Measurements from ENCODE around the gene MTA1. TPM values are rescaled to one million over a fixed set of nuclear protein-coding genes. Genes with fewer than 3 reads are reported as not detected.

Gene MTA1
- total and polyA plus RNA-seq, 11 donors: 71.8 to 191 (median 109) TPM

- Histone ChIP-seq H3K9me3 (peaks cover 0 to 19% (median 0%) of the 10 kb centered on the region in 12 donors), H3K36me3 (peaks cover 0 to 7% (median 0%) of the 10 kb centered on the region in 9 donors), H3K4me1 (peaks cover 0 to 17% (median 6%) of the 10 kb centered on the region in 12 donors), H3K4me3 (no peak overlapping the region), H3K27ac (no peak overlapping the region), H3K27me3 (no peaks in the 10 kb centered on the region)
- intact Hi-C loops (cut with DNase I): no loop called here
- WGBS, 4 donors: 93 to 95% (median 94%) methylated on average over 12 of the region's 12 CpGs
- no peak for TF ChIP-seq POLR2A (IDR thresholded peaks at IDR 0.05)
- no peak for TF ChIP-seq CTCF (IDR thresholded peaks at IDR 0.05)
- ATAC-seq (no peak), DNase-seq (no peak)
Measured at GRCh38 chr14:105432657-105433056, 13.0 kb downstream of the MTA1 start.

GRCh38 chr14:105433161-105433605 lies 13.6 kb downstream of the MTA1 start:
- Histone ChIP-seq H3K36me3 (peaks cover 0 to 7% (median 0%) of the 10 kb centered on the region in 9 donors), H3K4me1 (peaks cover 0 to 17% (median 8%) of the 10 kb centered on the region in 12 donors), H3K27me3 (no peaks in the 10 kb centered on the region), H3K9me3 (peaks cover 0 to 19% (median 0%) of the 10 kb centered on the region in 12 donors), H3K4me3 (no peak overlapping the region), H3K27ac (no peak overlapping the region)
- WGBS, 4 donors: 85 to 88% (median 86%) methylated on average over 17 of the region's 17 CpGs
- TF ChIP-seq POLR2A (IDR thresholded peaks at IDR 0.05) (no peak), CTCF (IDR thresholded peaks at IDR 0.05) (no peak)
- intact Hi-C loops (cut with DNase I): no loop called here
- peak in 1 of 5 donors; percentile 58 for DNase-seq
- no peak for ATAC-seq

GRCh38 chr14:105436402-105436801 lies 16.8 kb downstream of the MTA1 start:
- ATAC-seq (no peak), DNase-seq (no peak)
- WGBS, 4 donors: 79 to 87% (median 83%) methylated on average over 12 of the region's 12 CpGs
- Histone ChIP-seq H3K27me3 (no peaks in the 10 kb centered on the region), H3K27ac (no peak overlapping the region), H3K9me3 (peaks cover 0 to 13% (median 0%) of the 10 kb centered on the region in 12 donors), H3K4me3 (no peak overlapping the region), H3K4me1 (peaks cover 0 to 17% (median 0%) of the 10 kb centered on the region in 12 donors), H3K36me3 (peaks cover 0 to 17% (median 0%) of the 10 kb centered on the region in 9 donors)
- intact Hi-C loops (cut with DNase I): no loop called here
- no peak for TF ChIP-seq POLR2A (IDR thresholded peaks at IDR 0.05)
- TF ChIP-seq CTCF (IDR thresholded peaks at IDR 0.05): no peak

GRCh38 chr14:105436891-105437722 lies 17.5 kb downstream of the MTA1 start:
- DNase-seq: peak in 1 of 5 donors; percentile 44
- peaks cover 0 to 8% (median 0%) of the 10 kb centered on the region in 12 donors for H3K9me3 ChIP-seq
- intact Hi-C loops (cut with DNase I): no loop called here
- ATAC-seq: no peak
- no peak overlapping the region for H3K4me3 ChIP-seq
- H3K36me3 ChIP-seq: peaks cover 0 to 19% (median 2%) of the 10 kb centered on the region in 9 donors
- peaks cover 0 to 17% (median 0%) of the 10 kb centered on the region in 12 donors for H3K4me1 ChIP-seq
- H3K27ac ChIP-seq: no peak overlapping the region
- 85 to 89% (median 87%) methylated on average over 27 to 31 of the region's 31 CpGs for WGBS, 4 donors
- H3K27me3 ChIP-seq: no peaks in the 10 kb centered on the region
- no peak for TF ChIP-seq POLR2A (IDR thresholded peaks at IDR 0.05)
- no peak for TF ChIP-seq CTCF (IDR thresholded peaks at IDR 0.05)

Data from heart left ventricle (tissue), 16 donors.